Mesenchymal stem cell (in vitro differentiated cells and primary cell): Measurements from ENCODE around the gene UACA.

Source experiments
- DNase-seq: peaks from one replicate; pipeline ENCODE4 v3.0.0-alpha.2; 2013
- H2AFZ ChIP-seq: one replicate; pipeline ENCODE4 v1.6.1; 2013; ENCODE audit warnings: low read depth, mild to moderate bottlenecking, control low read depth, inconsistent platforms, low read length, moderate library complexity
- H2AK5ac ChIP-seq: 2 replicates; pipeline ENCODE4 v1.6.1; 2013; ENCODE audit warnings: low read length, moderate library complexity, mild to moderate bottlenecking, inconsistent platforms; ENCODE audit not compliant: severe bottlenecking
- H2BK120ac ChIP-seq: one replicate; pipeline ENCODE4 v1.6.1; 2013; ENCODE audit warnings: low read depth, mild to moderate bottlenecking, inconsistent platforms, low read length, moderate library complexity
- H2BK12ac ChIP-seq, 2 experiments: one replicate each; pipeline ENCODE4 v1.6.1; 2013; ENCODE audit warnings: inconsistent platforms in 2 of 2, low read length in 2 of 2, mild to moderate bottlenecking in 2 of 2, moderate library complexity in 2 of 2, control low read depth in 1 of 2
- H2BK15ac ChIP-seq: one replicate; pipeline ENCODE4 v1.6.1; 2013; ENCODE audit warnings: mild to moderate bottlenecking, low read depth, inconsistent platforms; ENCODE audit not compliant: poor library complexity, severe bottlenecking
- H2BK5ac ChIP-seq: 2 replicates; pipeline ENCODE4 v1.6.1; 2013; ENCODE audit warnings: low read depth, mild to moderate bottlenecking, low read length, control low read depth, inconsistent platforms; ENCODE audit not compliant: poor library complexity, severe bottlenecking
- H3K14ac ChIP-seq, 2 experiments: one replicate each; pipeline ENCODE4 v1.6.1; 2013; ENCODE audit warnings: inconsistent platforms in 2 of 2, low read length in 2 of 2, control low read depth in 1 of 2, mild to moderate bottlenecking in 1 of 2, moderate library complexity in 1 of 2
- H3K18ac ChIP-seq, 2 experiments: one replicate each; pipeline ENCODE4 v1.6.1; 2013; ENCODE audit warnings: inconsistent platforms in 2 of 2, low read length in 2 of 2, control low read depth in 1 of 2, low read depth in 1 of 2, mild to moderate bottlenecking in 1 of 2
- H3K23ac ChIP-seq, 2 experiments: one replicate each; pipeline ENCODE4 v1.6.1; 2013; ENCODE audit warnings: inconsistent platforms in 2 of 2, low read length in 2 of 2, mild to moderate bottlenecking in 2 of 2, moderate library complexity in 2 of 2, control low read depth in 1 of 2
- H3K27ac ChIP-seq: 2 replicates; pipeline ENCODE4 v1.5.1; 2013; ENCODE audit warnings: mild to moderate bottlenecking, moderate library complexity, low read length, control low read depth, inconsistent platforms; ENCODE audit not compliant: poor library complexity, severe bottlenecking
- H3K27me3 ChIP-seq, 2 experiments: 2 replicates each; pipeline versions ENCODE4 v1.6.1 to v1.7.0; 2013; ENCODE audit warnings: low read length in 2 of 2, mild to moderate bottlenecking in 2 of 2, moderate library complexity in 2 of 2, control low read depth in 1 of 2, inconsistent platforms in 1 of 2; ENCODE audit not compliant: control insufficient read depth in 1 of 2, insufficient read depth in 1 of 2
- H3K36me3 ChIP-seq, 2 experiments: 2 replicates each; pipeline versions ENCODE4 v1.6.1 to v1.7.0; 2013; ENCODE audit warnings: low read length in 2 of 2, control low read depth in 1 of 2, inconsistent platforms in 1 of 2, low read depth in 1 of 2, mild to moderate bottlenecking in 1 of 2; ENCODE audit not compliant: insufficient read depth in 2 of 2, control insufficient read depth in 1 of 2
- H3K4ac ChIP-seq, 2 experiments: one replicate each; pipeline ENCODE4 v1.6.1; 2013; ENCODE audit warnings: inconsistent platforms in 2 of 2, low read length in 2 of 2, mild to moderate bottlenecking in 2 of 2, moderate library complexity in 2 of 2, control low read depth in 1 of 2, low read depth in 1 of 2
- H3K4me1 ChIP-seq: 2 replicates; pipeline ENCODE4 v1.6.1; 2013; ENCODE audit warnings: low read depth, low read length, control low read depth; ENCODE audit not compliant: control insufficient read depth, insufficient read depth
- H3K4me2 ChIP-seq: 2 replicates; pipeline ENCODE4 v1.6.1; 2013; ENCODE audit warnings: low read length, mild to moderate bottlenecking, inconsistent platforms; ENCODE audit not compliant: poor library complexity, severe bottlenecking
- H3K4me3 ChIP-seq, 2 experiments: 2 replicates each; pipeline versions ENCODE4 v1.5.1 to v1.7.0; 2013; ENCODE audit warnings: low read length in 2 of 2, mild to moderate bottlenecking in 2 of 2, control low read depth in 1 of 2, low read depth in 1 of 2; ENCODE audit not compliant: insufficient read depth in 1 of 2
- H3K79me1 ChIP-seq: replicated peaks from 2 replicates; pipeline ENCODE4 v1.6.1; 2013; ENCODE audit warnings: mild to moderate bottlenecking, control low read depth, low read length, inconsistent platforms; ENCODE audit not compliant: poor library complexity, severe bottlenecking
- H3K9ac ChIP-seq: 2 replicates; pipeline ENCODE4 v1.7.0; 2013; ENCODE audit warnings: mild to moderate bottlenecking, low read length, moderate library complexity
- H3K9me3 ChIP-seq: 2 replicates; pipeline ENCODE4 v1.7.0; 2013; ENCODE audit warnings: mild to moderate bottlenecking, low read length; ENCODE audit not compliant: control insufficient read depth
- H4K8ac ChIP-seq: one replicate; pipeline ENCODE4 v1.6.1; 2013; ENCODE audit warnings: inconsistent platforms, mild to moderate bottlenecking, low read length, moderate library complexity
- H4K91ac ChIP-seq: one replicate; pipeline ENCODE4 v1.6.1; 2013; ENCODE audit warnings: mild to moderate bottlenecking, low read length, inconsistent platforms
- whole genome bisulfite sequencing: methylation state at CpG from one replicate; pipeline ENCODE4 v1.1.7; 2013; ENCODE audit warnings: mixed read lengths; 5-methylcytosine and 5-hydroxymethylcytosine counted together

The UACA gene

GRCh38 chr15:70767667-70768066 is 4.3 kb upstream of the UACA start:
- no peak for DNase-seq
- no peak overlapping the region for H3K9ac ChIP-seq
- H3K27me3 ChIP-seq: no peaks in the 10 kb centered on the region
- no peak overlapping the region for H2AK5ac ChIP-seq
- H3K23ac ChIP-seq: no peak overlapping the region
- no peak overlapping the region for H3K27ac ChIP-seq
- H4K91ac ChIP-seq: no peak overlapping the region
- no peak overlapping the region for H3K4ac ChIP-seq
- no peak overlapping the region for H2BK5ac ChIP-seq
- H2BK12ac ChIP-seq: no peak overlapping the region
- H4K8ac ChIP-seq: no peak overlapping the region
- H2BK15ac ChIP-seq: no peak overlapping the region
- H3K14ac ChIP-seq: no peak overlapping the region
- H2AFZ ChIP-seq: no peak overlapping the region
- no peak overlapping the region for H2BK120ac ChIP-seq
- H3K79me1 ChIP-seq: no peaks in the 10 kb centered on the region
- H3K4me1 ChIP-seq: no peaks in the 10 kb centered on the region
- no peaks in the 10 kb centered on the region for H3K9me3 ChIP-seq
- whole genome bisulfite sequencing: 87% methylated on average over 2 of the region's 3 CpGs
- H3K4me2 ChIP-seq: no peak overlapping the region
- no peaks in the 10 kb centered on the region for H3K36me3 ChIP-seq
- H3K4me3 ChIP-seq: no peak overlapping the region
- no peak overlapping the region for H3K18ac ChIP-seq

GRCh38 chr15:70766597-70766996 is 3.2 kb upstream of the UACA start:
- Histone ChIP-seq H3K4me1 (no peaks in the 10 kb centered on the region), H3K23ac (no peak overlapping the region), H4K91ac (no peak overlapping the region), H3K27ac (no peak overlapping the region), H3K4me3 (no peak overlapping the region), H3K9ac (no peak overlapping the region), H3K4me2 (no peak overlapping the region), H2BK5ac (no peak overlapping the region), H2AFZ (no peak overlapping the region), H3K4ac (no peak overlapping the region), H2BK120ac (no peak overlapping the region), H2AK5ac (no peak overlapping the region), H3K14ac (no peak overlapping the region), H3K18ac (no peak overlapping the region), H3K9me3 (no peaks in the 10 kb centered on the region), H3K36me3 (no peaks in the 10 kb centered on the region), H2BK15ac (no peak overlapping the region), H3K79me1 (no peaks in the 10 kb centered on the region), H4K8ac (no peak overlapping the region), H2BK12ac (peak overlapping the region in 1 of 2 experiments; percentile 63), H3K27me3 (no peaks in the 10 kb centered on the region)
- no peak for DNase-seq
- 90% methylated on average over 6 of the region's 6 CpGs for WGBS

- Histone ChIP-seq H3K27me3 (no peaks in the 10 kb centered on the region), H2BK12ac (no peak overlapping the region), H3K27ac (peak overlapping the region; percentile 17), H2BK15ac (no peak overlapping the region), H2AFZ (no peak overlapping the region), H2BK5ac (no peak overlapping the region), H3K9me3 (no peaks in the 10 kb centered on the region), H3K79me1 (no peaks in the 10 kb centered on the region), H4K8ac (no peak overlapping the region), H3K4ac (no peak overlapping the region), H3K4me2 (no peak overlapping the region), H3K23ac (no peak overlapping the region), H2AK5ac (peak overlapping the region; percentile 36), H4K91ac (no peak overlapping the region), H3K4me3 (no peak overlapping the region), H3K14ac (no peak overlapping the region), H3K18ac (no peak overlapping the region), H3K9ac (peak overlapping the region; percentile 22), H2BK120ac (no peak overlapping the region), H3K36me3 (no peaks in the 10 kb centered on the region), H3K4me1 (peaks cover 1% of the 10 kb centered on the region)
- DNase-seq: peak; percentile 66
Observed at GRCh38 chr15:70765504-70766281, 2.3 kb upstream of the UACA start.

DNA sequence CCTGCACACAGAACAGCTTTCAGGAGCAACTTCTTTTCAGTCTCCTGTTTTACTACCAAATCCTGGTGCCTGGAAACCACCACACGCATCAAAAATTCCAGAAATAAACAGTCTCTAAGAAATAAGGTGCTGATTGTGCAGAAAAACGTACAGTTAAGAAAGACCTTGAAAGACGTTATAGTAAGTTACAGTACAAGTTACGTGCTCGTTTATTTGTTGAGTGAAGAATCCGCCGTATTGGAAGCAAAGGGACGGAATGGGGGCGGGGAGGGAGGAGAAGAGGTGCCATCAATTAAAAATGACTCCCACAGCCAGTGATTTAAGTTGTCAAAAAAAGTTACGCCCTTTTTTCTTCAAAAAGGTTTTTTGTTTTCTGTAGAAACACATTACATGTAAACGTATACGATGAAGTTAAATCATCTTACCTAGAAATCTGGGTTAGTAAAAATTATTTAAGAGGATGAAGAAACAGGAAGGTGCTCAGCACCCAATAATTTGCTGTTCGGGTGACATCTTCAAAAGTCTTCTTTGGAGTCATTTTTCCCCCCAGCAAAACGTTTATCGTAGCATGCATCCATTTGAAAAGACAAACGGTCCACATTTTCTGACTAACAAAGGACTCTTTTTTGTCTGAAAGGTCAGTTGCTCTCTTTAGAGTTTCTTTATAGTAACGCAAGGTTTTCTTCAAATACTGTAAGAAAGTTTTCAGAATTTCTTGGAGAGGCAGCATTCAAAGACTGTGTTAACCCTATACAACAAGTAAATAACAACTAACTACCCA is 782 bp upstream of the UACA start:
- H2AFZ ChIP-seq: no peak overlapping the region
- no peak overlapping the region for H2BK120ac ChIP-seq
- H2AK5ac ChIP-seq: no peak overlapping the region
- peak overlapping the region in 1 of 2 experiments; percentile 49 for H3K4ac ChIP-seq
- H2BK15ac ChIP-seq: no peak overlapping the region
- H4K91ac ChIP-seq: no peak overlapping the region
- peak overlapping the region; percentile 93 for H3K9ac ChIP-seq
- peaks cover 1% of the 10 kb centered on the region for H3K4me1 ChIP-seq
- H3K9me3 ChIP-seq: no peaks in the 10 kb centered on the region
- DNase-seq: no peak
- no peaks in the 10 kb centered on the region for H3K79me1 ChIP-seq
- no peak overlapping the region for H4K8ac ChIP-seq
- WGBS: 5% methylated on average over 11 of the region's 17 CpGs
- peaks cover 0 to 5% of the 10 kb centered on the region in 2 experiments for H3K36me3 ChIP-seq
- peak overlapping the region; percentile 12 to 30 for H3K18ac ChIP-seq
- no peak overlapping the region for H3K14ac ChIP-seq
- no peak overlapping the region for H2BK12ac ChIP-seq
- peak overlapping the region; percentile 8 for H2BK5ac ChIP-seq
- H3K23ac ChIP-seq: no peak overlapping the region
- H3K27ac ChIP-seq: peak overlapping the region; percentile 89
- no peaks in the 10 kb centered on the region for H3K27me3 ChIP-seq
- H3K4me2 ChIP-seq: peak overlapping the region; percentile 79
- peak overlapping the region; percentile 48 to 94 for H3K4me3 ChIP-seq
